HG03095 (cell line): ENCODE measurements around the gene F8A1.
"Not testable (repeated sequence)": the region's sequence is repeated elsewhere in the genome, so short reads cannot be mapped to it uniquely, and the experiment has no call there.

Experiments
- ATAC-seq: cut with Tn5 transposase; IDR thresholded peaks from one replicate; pipeline ENCODE4 v1.9.1; 2021; ENCODE audit warnings: moderate library complexity; ENCODE audit not compliant: unreplicated experiment

F8A1 gene

GRCh38 chrX:154886069-154886788 lies at the start of gene F8A1:
Gene F8A1 (plus strand): TSS chrX:154886355. CDS start chrX:154886375, 20 bp downstream.
- ATAC-seq = peak; percentile 55

- ATAC-seq = no peak
Measured at GRCh38 chrX:154840856-154841255, 45.3 kb upstream of the F8A1 start.

GRCh38 chrX:154850957-154851611 lies 35.1 kb upstream of the F8A1 start:
- no peak for ATAC-seq

GRCh38 chrX:154855256-154855655 lies 30.9 kb upstream of the F8A1 start:
- ATAC-seq = no peak

GRCh38 chrX:154868522-154868921 lies 17.6 kb upstream of the F8A1 start:
- ATAC-seq = not testable (repeated sequence)

GRCh38 chrX:154873329-154873728 lies 12.8 kb upstream of the F8A1 start:
- ATAC-seq = no peak

- not testable (repeated sequence) for ATAC-seq
Measured at GRCh38 chrX:154884069-154884468, 2.1 kb upstream of the F8A1 start.

GRCh38 chrX:154885057-154885456 lies 1.1 kb upstream of the F8A1 start:
- not testable (repeated sequence) for ATAC-seq

GRCh38 chrX:154885549-154885948 lies 606 bp upstream of the F8A1 start:
- ATAC-seq = not testable (repeated sequence)

- peak; percentile 60 for ATAC-seq
Measured at GRCh38 chrX:154886789-154887221, 650 bp downstream of the F8A1 start.

GRCh38 chrX:154890990-154891639 lies 5.0 kb downstream of the F8A1 start:
- ATAC-seq = no peak

GRCh38 chrX:154892296-154892695 lies 6.1 kb downstream of the F8A1 start:
- no peak for ATAC-seq

GRCh38 chrX:154900323-154900722 lies 14.2 kb downstream of the F8A1 start:
- ATAC-seq = no peak

- ATAC-seq = no peak
Measured at GRCh38 chrX:154902408-154902807, 16.3 kb downstream of the F8A1 start.

- no peak for ATAC-seq
Measured at GRCh38 chrX:154908821-154909220, 22.7 kb downstream of the F8A1 start.

GRCh38 chrX:154910048-154910447 lies 23.9 kb downstream of the F8A1 start:
- ATAC-seq = not testable (repeated sequence)

GRCh38 chrX:154910528-154910927 lies 24.4 kb downstream of the F8A1 start:
- not testable (repeated sequence) for ATAC-seq

- no peak for ATAC-seq
Measured at GRCh38 chrX:154914052-154914451, 27.9 kb downstream of the F8A1 start.

- peak; percentile 52 for ATAC-seq
Measured at GRCh38 chrX:154918060-154918483, 31.9 kb downstream of the F8A1 start.

GRCh38 chrX:154924771-154925170 lies 38.6 kb downstream of the F8A1 start:
- ATAC-seq = not testable (repeated sequence)
